Keratinocyte (primary cell): ENCODE results near the gene CNTRL. TPM values are rescaled to one million over a fixed set of nuclear protein-coding genes. Genes with fewer than 3 reads are reported as not detected.
"Not testable (repeated sequence)": the region's sequence is repeated elsewhere in the genome, so short reads cannot be mapped to it uniquely, and the experiment has no call there.

Experiments used
- DNase-seq: peaks from one replicate; pipeline ENCODE4 v3.0.0-alpha.2; 2011; ENCODE audit warnings: low read depth, missing footprints, low spot score
- FAIRE-seq: peaks from 2 replicates; lab custom pipeline; 2011; peaks lifted over from hg19 to GRCh38; lab: Jason Lieb, UNC
- H2AFZ ChIP-seq: 2 replicates; pipeline ENCODE4 v1.6.0; 2012; ENCODE audit warnings: low read length, control low read depth, inconsistent platforms; ENCODE audit not compliant: control insufficient read depth
- H3K27ac ChIP-seq: 2 replicates; pipeline ENCODE4 v1.5.1; 2011; ENCODE audit warnings: low read length; ENCODE audit not compliant: control insufficient read depth, insufficient read depth
- H3K27me3 ChIP-seq: 3 replicates; pipeline ENCODE4 v1.6.0; 2011; ENCODE audit warnings: low read length; ENCODE audit not compliant: control insufficient read depth, insufficient read depth; ENCODE audit errors: extremely low read depth
- H3K36me3 ChIP-seq, 2 experiments: 2 replicates in 1 of 2; 3 replicates in 1 of 2; pipeline ENCODE4 v1.5.1; 2011; ENCODE audit warnings: low read length in 2 of 2, mild to moderate bottlenecking in 1 of 2; ENCODE audit not compliant: control insufficient read depth in 2 of 2, insufficient read depth in 2 of 2; ENCODE audit errors: extremely low read depth in 1 of 2
- H3K4me1 ChIP-seq: 3 replicates; pipeline ENCODE4 v1.5.1; 2011; ENCODE audit warnings: low read length; ENCODE audit not compliant: control insufficient read depth, insufficient read depth; ENCODE audit errors: extremely low read depth
- H3K4me2 ChIP-seq: 3 replicates; pipeline ENCODE4 v1.6.0; 2011; ENCODE audit warnings: low read depth, low read length; ENCODE audit not compliant: control insufficient read depth, insufficient read depth; ENCODE audit errors: extremely low read depth
- H3K4me3 ChIP-seq, 3 experiments: fragments of 200-600 bp in 1 of 3; sonication (generic) in 1 of 3; 2 replicates in 2 of 3; 3 replicates in 1 of 3; pipeline ENCODE4 v1.5.1; 2011 to 2016; ENCODE audit warnings: low read length in 3 of 3, mild to moderate bottlenecking in 3 of 3, control low read depth in 2 of 3, inconsistent platforms in 1 of 3, low read depth in 1 of 3, mixed read lengths in 1 of 3, mixed run types in 1 of 3, moderate library complexity in 1 of 3; ENCODE audit not compliant: control insufficient read depth in 2 of 3, insufficient read depth in 2 of 3; ENCODE audit errors: extremely low read depth in 1 of 3
- H3K79me2 ChIP-seq: 2 replicates; pipeline ENCODE4 v1.6.0; 2012; ENCODE audit warnings: low read length; ENCODE audit not compliant: control insufficient read depth, insufficient read depth
- H3K9ac ChIP-seq: 3 replicates; pipeline ENCODE4 v1.6.0; 2011; ENCODE audit warnings: low read length; ENCODE audit not compliant: control insufficient read depth, insufficient read depth; ENCODE audit errors: extremely low read depth
- H3K9me1 ChIP-seq: 3 replicates; pipeline ENCODE4 v1.6.0; 2011; ENCODE audit warnings: low read length; ENCODE audit not compliant: control insufficient read depth, insufficient read depth; ENCODE audit errors: extremely low read depth
- H3K9me3 ChIP-seq: 2 replicates; pipeline ENCODE4 v1.5.1; 2012; ENCODE audit warnings: low read depth, low read length; ENCODE audit not compliant: control insufficient read depth
- H4K20me1 ChIP-seq: 3 replicates; pipeline ENCODE4 v1.6.0; 2011; ENCODE audit warnings: low read length; ENCODE audit not compliant: control insufficient read depth, insufficient read depth; ENCODE audit errors: extremely low read depth
- CTCF ChIP-seq, 3 experiments: IDR thresholded peaks in 1 of 3; conservative IDR thresholded peaks in 1 of 3; optimal IDR thresholded peaks in 1 of 3; 2 replicates in 2 of 3; 3 replicates in 1 of 3; pipeline versions ENCODE3 to v1.5.1; 2011; ENCODE audit warnings: low read length in 3 of 3, mild to moderate bottlenecking in 3 of 3, moderate library complexity in 2 of 3, control low read depth in 1 of 3, inconsistent platforms in 1 of 3; ENCODE audit not compliant: insufficient read depth in 2 of 3; ENCODE audit errors: extremely low read depth in 1 of 3
- EZH2 ChIP-seq: IDR thresholded peaks from one replicate; pipeline ENCODE4 v1.6.1; 2012; ENCODE audit warnings: inconsistent platforms, mild to moderate bottlenecking, low read length, moderate library complexity
- dilution Hi-C: fragments of 300-500 bp; cut with MboI; formaldehyde crosslinking; loops from one replicate; pipeline ENCODE4 v1.7.0; 2020; ENCODE audit warnings: low sequenced_read_pairs; ENCODE audit not compliant: extremely low pct_ligation_motif_present
- polyA plus RNA-seq, 5 experiments: library from polyadenylated mRNA; depleted of rRNA in 3 of 5; stranded (reverse) in 3 of 5; stranded (forward) in 1 of 5; unstranded in 1 of 5; fragments of >200 nt; gene quantifications; 1 replicate in 1 of 5; 2 replicates in 3 of 5; 3 replicates in 1 of 5; pipeline versions ENCODE4 v1.2.1 to v1.2.3, GENCODE V29; 2011 to 2012; ENCODE audit warnings: missing spikeins in 2 of 5, low read depth in 1 of 5, low replicate concordance in 1 of 5

The CNTRL gene
- polyA plus RNA-seq, 1 donor (not counting 4 experiments of a cell fraction or from before 2014, with no cell fraction given) = 5.3 TPM

- Histone ChIP-seq H3K9me1 (no peaks in the 10 kb centered on the region), H3K79me2 (no peaks in the 10 kb centered on the region), H3K9ac (no peak overlapping the region), H3K9me3 (no peaks in the 10 kb centered on the region), H3K4me2 (no peak overlapping the region), H3K27me3 (no peaks in the 10 kb centered on the region), H3K4me1 (no peaks in the 10 kb centered on the region), H3K36me3 (no peaks in the 10 kb centered on the region), H3K4me3 (no peak overlapping the region), H2AFZ (no peak overlapping the region), H4K20me1 (no peaks in the 10 kb centered on the region), H3K27ac (no peak overlapping the region)
- no peak for FAIRE-seq
- TF ChIP-seq CTCF (optimal IDR thresholded peaks at IDR 0.05 in 1 of 3, IDR thresholded peaks at IDR 0.05 in 1 of 3, conservative IDR thresholded peaks at IDR 0.05 in 1 of 3; ENCODE audit: extremely low read depth in 1 of 3, insufficient read depth in 2 of 3, low read length in 3 of 3) (no peak), EZH2 (no peak)
- no peak for DNase-seq
- dilution Hi-C loops = no loop called here
These were observed 10.9 kb downstream of the CNTRL start for GRCh38 chr9:121085661-121086060.

GRCh38 chr9:121088576-121088975 is 13.8 kb downstream of the CNTRL start:
- FAIRE-seq (no peak), DNase-seq (no peak)
- H3K79me2 ChIP-seq = no peaks in the 10 kb centered on the region
- H3K9me3 ChIP-seq = no peaks in the 10 kb centered on the region
- H3K9me1 ChIP-seq = no peaks in the 10 kb centered on the region
- no peak overlapping the region for H3K9ac ChIP-seq
- no peaks in the 10 kb centered on the region for H3K27me3 ChIP-seq
- no peaks in the 10 kb centered on the region for H3K36me3 ChIP-seq
- H3K4me2 ChIP-seq = no peak overlapping the region
- TF ChIP-seq CTCF (optimal IDR thresholded peaks at IDR 0.05 in 1 of 3, IDR thresholded peaks at IDR 0.05 in 1 of 3, conservative IDR thresholded peaks at IDR 0.05 in 1 of 3; ENCODE audit: extremely low read depth in 1 of 3, insufficient read depth in 2 of 3, low read length in 3 of 3) (no peak), EZH2 (no peak)
- no peak overlapping the region for H3K27ac ChIP-seq
- H3K4me3 ChIP-seq = no peak overlapping the region
- no peaks in the 10 kb centered on the region for H3K4me1 ChIP-seq
- no peak overlapping the region for H2AFZ ChIP-seq
- dilution Hi-C loops = no loop called here
- no peaks in the 10 kb centered on the region for H4K20me1 ChIP-seq

- H3K4me3 ChIP-seq, H3K27me3 ChIP-seq, H4K20me1 ChIP-seq, H3K79me2 ChIP-seq, H3K9ac ChIP-seq, dilution Hi-C loops, H3K9me3 ChIP-seq, H3K4me1 ChIP-seq, H3K27ac ChIP-seq, H3K9me1 ChIP-seq, FAIRE-seq, H3K4me2 ChIP-seq, DNase-seq, H3K36me3 ChIP-seq, H2AFZ ChIP-seq: not testable (repeated sequence)
These were observed 16.0 kb downstream of the CNTRL start for GRCh38 chr9:121090743-121091142.
